ENCODE data around the gene MICAL2.
A peak's percentile ranks its signal among the peaks of the same experiment; 100 is the strongest.

Gene MICAL2

GRCh38 chr11:12212821-12213185, 102.4 kb downstream of the MICAL2 start:
- DNase-seq: no peak

DNA sequence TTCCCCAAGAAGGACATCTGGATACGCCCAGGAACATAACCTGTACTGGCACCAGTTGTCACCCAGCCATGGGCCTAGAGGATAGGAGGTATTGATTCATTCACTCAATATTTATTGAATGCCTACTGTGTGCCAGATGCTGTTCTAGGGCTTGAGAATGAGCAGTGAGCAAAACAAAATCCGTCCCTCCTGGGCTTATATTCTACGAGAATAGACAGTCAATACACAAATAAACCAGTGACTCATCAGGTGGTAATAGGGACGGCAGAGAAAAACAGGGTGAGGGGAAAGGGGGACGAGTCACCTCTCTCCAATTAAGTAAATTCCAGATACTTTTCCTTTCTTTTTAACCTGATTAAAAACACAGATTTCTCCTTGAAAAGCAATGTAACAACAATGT, 103.5 kb downstream of the MICAL2 start:
- no peak for DNase-seq

- DNase-seq: no peak
Measured at GRCh38 chr11:12214751-12215150, 104.4 kb downstream of the MICAL2 start.

GRCh38 chr11:12215181-12215593, 104.8 kb downstream of the MICAL2 start:
- no peak for DNase-seq

DNA sequence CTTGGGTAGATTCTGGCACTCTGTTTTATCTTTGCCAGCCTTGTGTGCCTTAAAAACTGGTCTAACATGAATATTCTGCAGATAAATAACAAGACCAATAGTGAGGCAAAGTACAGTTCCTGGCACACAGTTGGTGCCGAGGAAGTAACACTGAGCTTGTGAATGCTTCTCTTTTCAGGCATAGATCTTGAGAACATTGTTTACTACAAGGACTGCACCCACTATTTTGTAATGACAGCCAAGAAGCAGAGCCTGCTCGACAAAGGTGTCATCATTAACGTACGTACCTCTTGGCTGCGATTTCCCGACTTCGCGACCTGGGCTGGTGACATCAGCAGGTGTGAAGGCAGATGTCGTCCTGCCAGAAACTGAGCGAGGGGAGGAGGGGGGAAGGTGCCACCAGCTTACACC, 105.7 kb downstream of the MICAL2 start:
- no peak for DNase-seq

GRCh38 chr11:12216671-12217374, 106.4 kb downstream of the MICAL2 start:
- DNase-seq: no peak

DNA sequence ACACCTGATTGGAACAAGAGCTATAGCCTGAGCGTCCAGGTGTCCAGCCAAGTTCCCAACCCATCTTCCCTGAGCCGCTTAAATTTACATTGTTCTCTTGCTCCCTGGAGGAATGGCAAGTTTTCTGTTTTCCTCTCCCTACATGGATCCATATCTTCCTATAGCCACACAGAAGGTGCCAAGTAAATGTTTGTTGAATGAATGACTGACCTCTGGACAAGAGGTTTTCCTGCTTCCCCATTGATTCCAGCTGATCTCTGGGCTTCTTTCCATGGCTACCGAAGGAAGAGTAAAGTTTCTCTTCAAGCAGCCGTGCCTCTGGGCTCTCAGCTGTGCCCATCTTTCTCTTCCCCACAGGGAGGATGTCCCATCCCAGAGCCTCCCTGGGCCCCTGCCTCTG, 107.5 kb downstream of the MICAL2 start:
- no peak for DNase-seq

DNA sequence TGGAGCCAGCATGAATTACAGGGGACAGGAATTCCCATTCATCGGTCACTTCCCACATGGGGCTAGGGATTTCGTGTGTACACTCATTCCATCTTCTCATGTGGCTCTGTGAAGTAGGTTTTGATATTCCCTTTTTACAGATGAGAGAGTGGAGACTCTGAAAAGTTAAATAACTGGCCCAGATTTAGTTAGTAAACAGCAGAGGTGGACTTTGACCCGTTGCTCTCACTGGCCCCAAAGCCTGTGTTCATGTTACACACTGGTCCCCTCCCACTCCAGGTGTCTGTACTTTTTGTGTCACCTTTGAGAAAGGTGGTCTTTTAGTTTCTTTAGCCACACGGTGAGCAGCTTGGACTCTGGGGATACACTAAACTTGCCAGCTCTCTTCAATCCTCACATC, 108.5 kb downstream of the MICAL2 start:
- no peak for DNase-seq

DNA sequence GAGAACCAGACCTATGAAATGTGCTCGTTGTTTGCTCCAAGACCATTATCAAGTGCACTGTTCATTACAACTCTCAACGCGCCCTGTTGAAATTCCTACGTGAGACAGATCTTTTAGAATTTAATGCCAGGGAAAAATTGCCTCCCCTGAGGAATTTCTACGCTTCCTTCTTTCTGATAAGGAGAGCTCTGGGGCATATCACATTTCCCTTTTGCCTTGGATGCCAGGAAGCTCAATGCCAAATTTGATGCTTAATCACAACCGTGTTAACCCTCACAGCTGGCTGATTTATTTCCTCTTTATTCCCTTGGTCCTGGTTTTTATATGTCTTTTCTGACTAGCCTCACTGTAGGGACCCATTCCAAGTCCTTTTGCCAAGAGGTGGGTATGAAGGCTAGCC, 109.4 kb downstream of the MICAL2 start:
- DNase-seq: no peak

DNA sequence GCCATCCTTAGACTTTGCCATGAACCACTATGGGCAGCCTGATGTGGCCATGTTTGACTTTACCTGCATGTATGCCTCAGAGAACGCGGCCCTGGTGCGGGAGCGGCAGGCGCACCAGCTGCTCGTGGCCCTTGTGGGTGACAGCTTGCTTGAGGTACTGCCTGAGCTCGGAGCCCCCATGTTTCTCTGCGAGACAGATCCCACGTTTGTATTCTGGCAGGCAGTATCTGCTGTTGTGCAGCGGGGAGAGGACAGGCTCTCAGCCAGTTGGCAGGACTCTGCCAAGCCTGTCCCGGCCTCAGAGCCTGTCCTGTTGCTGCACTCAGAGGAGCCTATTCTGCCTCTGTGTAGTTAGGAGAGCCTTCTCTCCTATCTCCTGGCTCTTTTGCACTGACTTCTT, 109.9 kb downstream of the MICAL2 start:
- peak; percentile 64 to 92 for DNase-seq

DNA sequence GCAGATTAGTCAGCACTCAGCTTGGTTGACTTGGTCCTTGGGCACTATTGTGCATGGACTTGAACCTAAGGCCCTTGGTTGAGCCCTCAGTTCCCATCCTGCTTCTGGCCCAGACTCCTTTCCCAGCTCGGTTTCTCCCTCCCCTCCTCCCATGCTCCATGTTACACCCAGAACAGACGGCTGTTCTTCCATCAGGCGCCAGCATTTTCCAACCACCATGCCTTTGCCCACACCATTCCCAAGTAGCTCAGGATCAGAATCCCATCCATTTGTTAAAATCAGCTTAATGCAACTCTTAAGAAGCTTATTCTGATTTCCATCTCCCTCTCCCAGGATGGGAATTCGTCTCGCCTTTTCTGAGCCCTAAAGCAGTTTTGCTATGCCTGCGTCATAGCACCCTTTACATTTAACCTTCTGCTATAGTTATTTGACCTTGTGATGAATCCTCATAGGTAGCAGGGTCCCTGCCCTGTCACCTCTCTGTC, 110.7 kb downstream of the MICAL2 start:
- no peak for DNase-seq

DNA sequence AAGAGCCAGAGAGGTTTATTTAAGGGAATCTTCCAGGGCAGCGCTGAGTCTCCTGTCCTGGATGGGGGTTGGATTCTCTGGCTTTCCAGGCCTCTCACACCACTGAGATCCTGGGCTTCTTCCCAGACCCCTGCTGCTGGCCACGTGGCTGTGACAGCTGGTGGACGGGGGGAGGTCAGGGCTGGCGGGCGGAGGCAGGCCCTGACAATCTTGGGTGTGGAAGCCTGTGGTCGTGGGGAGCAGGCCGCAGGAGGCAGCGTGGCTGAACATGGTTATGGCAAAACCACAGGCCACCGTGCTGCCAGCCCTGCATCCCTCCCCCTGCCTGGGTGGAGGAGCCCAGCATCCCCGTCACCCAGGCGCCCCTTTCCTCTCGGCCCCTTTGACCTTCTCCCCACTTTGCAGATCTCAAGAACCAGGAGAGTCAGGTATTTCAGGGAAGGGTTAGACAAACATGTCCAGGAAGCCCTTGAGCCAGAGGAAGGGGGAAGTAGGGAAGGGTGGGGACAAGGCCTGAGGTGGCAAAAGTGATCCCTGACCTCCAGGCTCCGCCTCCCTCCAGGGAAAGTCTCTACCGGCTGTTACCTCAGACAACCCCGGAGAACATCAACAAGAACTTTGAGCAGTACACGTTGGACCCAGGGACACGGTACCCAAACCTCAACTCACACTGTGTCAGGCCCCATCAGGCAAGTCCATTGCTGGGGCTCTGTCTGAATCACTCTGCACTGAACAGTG, 111.8 kb downstream of the MICAL2 start:
- peak; percentile 35 to 74 for DNase-seq

- no peak for DNase-seq
Measured at GRCh38 chr11:12223771-12224536, 113.6 kb downstream of the MICAL2 start.

GRCh38 chr11:12224537-12224893, 114.1 kb downstream of the MICAL2 start:
- DNase-seq: peak; percentile 66 to 69

DNA sequence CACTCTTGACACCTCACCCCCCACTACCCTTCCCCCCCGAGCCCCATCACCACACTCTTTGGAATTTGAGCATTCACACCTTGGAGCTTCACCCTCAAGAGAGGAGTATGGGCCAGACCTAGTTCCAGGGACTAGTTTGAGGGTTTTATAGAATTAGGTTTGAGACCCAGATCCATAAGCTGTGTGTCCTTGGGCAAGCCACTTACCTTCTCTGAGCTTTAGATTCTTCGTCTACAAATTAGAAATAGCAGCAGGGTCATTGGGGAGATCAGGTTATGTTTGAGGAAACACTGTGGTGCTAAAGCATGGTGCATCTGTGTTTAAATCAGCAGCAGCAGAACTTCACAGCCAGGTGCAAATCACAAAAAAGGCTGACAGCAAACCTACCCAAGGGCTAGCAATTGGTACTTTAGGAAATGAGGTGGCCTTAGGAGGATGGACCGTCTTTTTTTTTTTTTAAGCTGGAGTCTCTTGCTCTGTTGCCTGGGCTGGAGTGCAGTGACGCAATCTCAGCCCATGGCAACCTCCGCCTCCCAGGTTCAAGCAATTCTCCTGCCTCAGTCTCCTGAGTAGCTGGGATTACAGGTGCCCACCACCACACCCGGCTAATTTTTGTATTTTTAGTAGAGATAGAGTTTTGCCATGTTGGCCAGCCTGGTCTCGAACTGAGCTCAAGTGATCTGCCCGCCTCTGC, 114.8 kb downstream of the MICAL2 start:
- no peak for DNase-seq

GRCh38 chr11:12226093-12226492, 115.7 kb downstream of the MICAL2 start:
- DNase-seq: no peak

GRCh38 chr11:12229450-12230229, 119.2 kb downstream of the MICAL2 start:
- no peak for DNase-seq

DNA sequence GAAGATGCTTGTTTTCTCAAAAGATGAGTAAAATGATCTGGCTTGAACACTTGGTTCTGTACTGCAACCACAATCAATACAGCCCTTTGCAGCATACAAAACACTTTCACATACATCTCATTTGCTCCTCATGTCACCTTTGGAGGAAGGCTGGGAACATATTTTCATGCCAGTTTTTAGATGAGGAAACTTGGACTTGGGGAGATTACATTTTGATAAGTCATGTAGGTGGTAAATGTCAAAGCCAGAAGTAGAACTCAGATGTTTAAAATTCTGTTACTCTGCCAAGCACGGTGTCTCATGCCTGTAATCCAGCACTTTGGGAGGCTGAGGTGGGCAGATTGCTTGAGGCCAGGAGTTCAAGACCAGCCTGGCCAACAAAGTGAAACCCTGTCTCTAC, 121.8 kb downstream of the MICAL2 start:
- DNase-seq: no peak

DNA sequence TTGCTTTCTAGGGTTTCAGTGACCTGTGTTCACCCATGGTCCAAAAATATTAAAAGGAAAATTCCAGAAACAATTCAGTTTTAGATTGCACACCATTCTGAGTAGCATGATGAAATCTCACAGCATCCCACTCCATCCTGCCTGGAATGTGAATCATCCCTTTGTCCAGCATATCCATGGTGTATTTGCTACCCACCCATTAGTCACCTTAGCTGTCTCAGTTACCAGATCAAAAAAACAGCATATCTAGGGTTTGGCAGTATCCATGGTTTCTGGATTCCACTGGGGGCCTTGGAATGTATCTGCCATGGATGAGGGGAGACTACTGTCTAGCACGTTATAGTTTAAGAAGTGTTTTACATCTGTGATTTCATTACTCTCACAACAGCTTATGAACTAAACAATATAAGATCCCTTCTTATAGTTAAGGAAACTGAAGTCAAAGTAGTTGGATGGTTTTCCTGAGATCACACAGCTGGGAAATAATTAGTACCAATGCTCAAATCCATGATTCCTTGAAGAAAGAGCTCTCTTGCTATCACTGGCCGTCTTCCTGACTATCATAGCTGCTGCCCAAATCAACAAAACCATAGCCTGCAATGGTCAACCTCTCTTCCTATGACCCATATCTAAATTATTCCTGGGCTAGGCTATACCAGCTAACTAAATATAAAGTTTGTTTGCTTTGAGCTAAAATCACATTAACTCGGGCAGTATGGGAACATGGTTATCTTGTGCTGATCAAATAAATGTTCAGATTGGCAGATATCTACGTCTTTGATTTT, 122.6 kb downstream of the MICAL2 start:
- DNase-seq: no peak

- no peak for DNase-seq
Measured at GRCh38 chr11:12233602-12233925, 123.2 kb downstream of the MICAL2 start.

- no peak for DNase-seq
Measured at GRCh38 chr11:12234221-12234620, 123.8 kb downstream of the MICAL2 start.

GRCh38 chr11:12235080-12235479, 124.7 kb downstream of the MICAL2 start:
- no peak for DNase-seq
